ENCODE data around the gene TARBP1. TPM values are rescaled to one million over a fixed set of nuclear protein-coding genes. Genes with fewer than 3 reads are reported as not detected.

Gene TARBP1
- total RNA-seq, 1 experiment from 2014 or later, result 47.3 TPM

GRCh38 chr1:234499943-234500245 lies 20.9 kb upstream of the TARBP1 start:
- Histone ChIP-seq H4K20me1 (ENCODE audit: insufficient read depth) (no peaks in the 10 kb centered on the region), H3K36me3 (ENCODE audit: low read depth) (no peaks in the 10 kb centered on the region), H3K4me1 (replicated peaks; ENCODE audit: insufficient read depth) (peaks cover 90% of the 10 kb centered on the region), H3K4me3 (peak overlapping the region; percentile 16; the same call in 1 of the 2 replicates), H3K27me3 (ENCODE audit: insufficient read depth, low read depth) (no peaks in the 10 kb centered on the region), H3K4me2 (peak overlapping the region; percentile 62), H3K27ac (peak overlapping the region; percentile 85), H3F3A (ENCODE audit: insufficient read depth, low read depth) (peaks cover 40% of the 10 kb centered on the region), H3K9me3 (ENCODE audit: insufficient read depth, low read depth) (peaks cover 5% of the 10 kb centered on the region; the same call in 1 of the 2 replicates), H2AFZ (peak overlapping the region; percentile 74), H3K79me2 (ENCODE audit: low read depth) (no peaks in the 10 kb centered on the region), H3K9me2 (ENCODE audit: insufficient read depth) (no peaks in the 10 kb centered on the region)
- POLR2A ChIA-PET (ENCODE audit: unreplicated experiment), result interaction anchor here (0.5 to 1.2 kb wide), 6 partner anchors 32 to 580 kb away, joined by 3 to 14 read pairs (median 6); no protein-coding TSS in a partner anchor
- TF ChIP-seq EZH2 (IDR thresholded peaks at IDR 0.05; ENCODE audit: low read depth) (no peak), CTCF (conservative IDR thresholded peaks at IDR 0.05) (no peak)
- no peak for DNase-seq
- intact Hi-C loops (cut with micrococcal nuclease; ENCODE audit: unreplicated experiment), result loop anchor here (1.0 to 2.0 kb wide), 18 partner anchors 64 to 583 kb away; no protein-coding TSS in a partner anchor
- CTCF ChIA-PET, result interaction anchor here (0.6 to 1.9 kb wide), 12 partner anchors 10 to 593 kb away, joined by 3 to 17 read pairs (median 4); no protein-coding TSS in a partner anchor
- BruUV-seq (replicated peaks), result no TSS peak

GRCh38 chr1:234499119-234499942 lies 20.4 kb upstream of the TARBP1 start:
- H3K4me1 ChIP-seq (replicated peaks; ENCODE audit: insufficient read depth), result peaks cover 90% of the 10 kb centered on the region
- TSS peak; percentile 14 for BruUV-seq (replicated peaks)
- ChIA-PET POLR2A (ENCODE audit: unreplicated experiment) (interaction anchor here (0.5 to 1.2 kb wide), 13 partner anchors 32 to 580 kb away, joined by 3 to 14 read pairs (median 5); no protein-coding TSS in a partner anchor), CTCF (interaction anchor here (0.6 to 1.9 kb wide), 16 partner anchors 9 to 594 kb away, joined by 3 to 17 read pairs (median 4); no protein-coding TSS in a partner anchor)
- no peaks in the 10 kb centered on the region for H3K27me3 ChIP-seq (ENCODE audit: insufficient read depth, low read depth)
- H3K4me3 ChIP-seq, result peak overlapping the region; percentile 16; the same call in 1 of the 2 replicates
- peak overlapping the region; percentile 62 for H3K4me2 ChIP-seq
- peak; percentile 75 to 92 for DNase-seq
- intact Hi-C loops (cut with micrococcal nuclease; ENCODE audit: unreplicated experiment), result loop anchor here (1.0 to 2.0 kb wide), 18 partner anchors 65 to 584 kb away; no protein-coding TSS in a partner anchor
- no peaks in the 10 kb centered on the region for H4K20me1 ChIP-seq (ENCODE audit: insufficient read depth)
- H3F3A ChIP-seq (ENCODE audit: insufficient read depth, low read depth), result peaks cover 40% of the 10 kb centered on the region
- no peaks in the 10 kb centered on the region; the same call in 1 of the 2 replicates for H3K79me2 ChIP-seq (ENCODE audit: low read depth)
- TF ChIP-seq CTCF (conservative IDR thresholded peaks at IDR 0.05), result peak; percentile 95
- no peak for TF ChIP-seq EZH2 (IDR thresholded peaks at IDR 0.05; ENCODE audit: low read depth)
- H3K36me3 ChIP-seq (ENCODE audit: low read depth), result no peaks in the 10 kb centered on the region
- peak overlapping the region; percentile 74 for H2AFZ ChIP-seq
- H3K27ac ChIP-seq, result peak overlapping the region; percentile 85
- no peaks in the 10 kb centered on the region for H3K9me2 ChIP-seq (ENCODE audit: insufficient read depth)
- H3K9me3 ChIP-seq (ENCODE audit: insufficient read depth, low read depth), result peaks cover 5% of the 10 kb centered on the region; the same call in 1 of the 2 replicates

- Histone ChIP-seq H3K4me1 (replicated peaks; ENCODE audit: insufficient read depth) (peaks cover 90% of the 10 kb centered on the region), H3K9me2 (ENCODE audit: insufficient read depth) (no peaks in the 10 kb centered on the region), H3K27ac (peak overlapping the region; percentile 85), H3K79me2 (ENCODE audit: low read depth) (no peaks in the 10 kb centered on the region; the same call in 1 of the 2 replicates), H3K27me3 (ENCODE audit: insufficient read depth, low read depth) (no peaks in the 10 kb centered on the region), H2AFZ (0 out of 2 replicates have a peak overlapping the region, but pooled peaks have one; percentile 11), H3K4me3 (no peak overlapping the region), H3F3A (ENCODE audit: insufficient read depth, low read depth) (peaks cover 40% of the 10 kb centered on the region), H3K9me3 (ENCODE audit: insufficient read depth, low read depth) (peaks cover 3% of the 10 kb centered on the region; the same call in 1 of the 2 replicates), H3K36me3 (ENCODE audit: low read depth) (no peaks in the 10 kb centered on the region), H4K20me1 (ENCODE audit: insufficient read depth) (no peaks in the 10 kb centered on the region), H3K4me2 (peak overlapping the region; percentile 62)
- CTCF ChIA-PET, result interaction anchor here (0.7 to 1.9 kb wide), 9 partner anchors 106 to 595 kb away, joined by 3 to 17 read pairs (median 4); no protein-coding TSS in a partner anchor
- intact Hi-C loops (cut with micrococcal nuclease; ENCODE audit: unreplicated experiment), result loop anchor here (1.0 to 2.0 kb wide), 18 partner anchors 66 to 585 kb away; no protein-coding TSS in a partner anchor
- DNase-seq, result no peak
- TF ChIP-seq CTCF (conservative IDR thresholded peaks at IDR 0.05) (no peak), EZH2 (IDR thresholded peaks at IDR 0.05; ENCODE audit: low read depth) (no peak)
- POLR2A ChIA-PET (ENCODE audit: unreplicated experiment), result interaction anchor here (0.5 to 1.2 kb wide), 10 partner anchors 113 to 562 kb away, joined by 3 to 14 read pairs (median 4); no protein-coding TSS in a partner anchor
- no TSS peak for BruUV-seq (replicated peaks)
These were observed 19.6 kb upstream of the TARBP1 start for GRCh38 chr1:234498448-234499118.

Data from PC-9 (cell line).